IPS-20b (cell line): ENCODE data around the gene RASGRP1.

Experiments
- H3K27ac ChIP-seq: one replicate; pipeline ENCODE4 v1.5.1; 2013; ENCODE audit warnings: low read length
- H3K27me3 ChIP-seq: 2 replicates; pipeline ENCODE4 v1.6.1; 2013; ENCODE audit warnings: mild to moderate bottlenecking, low read length, inconsistent platforms; ENCODE audit not compliant: insufficient read depth
- H3K36me3 ChIP-seq: 2 replicates; pipeline ENCODE4 v1.6.1; 2013; ENCODE audit warnings: low read depth, mild to moderate bottlenecking, inconsistent platforms, low read length, moderate library complexity; ENCODE audit not compliant: insufficient read depth
- H3K4me1 ChIP-seq: 2 replicates; pipeline ENCODE4 v1.6.1; 2013; ENCODE audit warnings: mild to moderate bottlenecking, control low read depth, inconsistent platforms, low read length, moderate library complexity; ENCODE audit not compliant: insufficient read depth
- H3K4me3 ChIP-seq: 2 replicates; pipeline ENCODE4 v1.5.1; 2013; ENCODE audit warnings: mild to moderate bottlenecking, low read length, inconsistent platforms
- H3K9ac ChIP-seq: 2 replicates; pipeline ENCODE4 v1.6.1; 2013; ENCODE audit warnings: low read depth, mild to moderate bottlenecking, inconsistent platforms, low read length, moderate library complexity
- H3K9me3 ChIP-seq: 2 replicates; pipeline ENCODE4 v1.6.1; 2013; ENCODE audit warnings: mild to moderate bottlenecking, low read depth, low read length, inconsistent platforms; ENCODE audit not compliant: insufficient read depth

Gene RASGRP1

GRCh38 chr15:38564557-38565286 lies at the start of gene RASGRP1:
RASGRP1 (minus strand) TSS chr15:38564814; CDS start chr15:38564628, 186 bp downstream.
- no peaks in the 10 kb centered on the region for H3K36me3 ChIP-seq
- H3K4me3 ChIP-seq = peak within 1 kb of the TSS; percentile 73
- H3K9me3 ChIP-seq = no peaks in the 10 kb centered on the region
- no peak within 1 kb of the TSS for H3K27ac ChIP-seq
- peaks cover 48% of the 10 kb centered on the region for H3K27me3 ChIP-seq
- H3K4me1 ChIP-seq = no peaks in the 10 kb centered on the region; the same call in 1 of the 2 replicates
- peak within 1 kb of the TSS; percentile 56; the same call in 1 of the 2 replicates for H3K9ac ChIP-seq

- no peak overlapping the region for H3K9ac ChIP-seq
These were observed 48.5 kb upstream of the RASGRP1 start for GRCh38 chr15:38613085-38613484.

GRCh38 chr15:38612159-38612863 lies 47.7 kb upstream of the RASGRP1 start:
- H3K4me1 ChIP-seq = no peaks in the 10 kb centered on the region
- no peaks in the 10 kb centered on the region for H3K9me3 ChIP-seq
- H3K27ac ChIP-seq = no peak overlapping the region
- no peak overlapping the region for H3K4me3 ChIP-seq
- H3K27me3 ChIP-seq = no peaks in the 10 kb centered on the region; the same call in 1 of the 2 replicates
- H3K9ac ChIP-seq = no peak overlapping the region
- H3K36me3 ChIP-seq = no peaks in the 10 kb centered on the region

More at GRCh38 chr15:38613085-38613484, 48.5 kb upstream of the RASGRP1 start:
- H3K27ac ChIP-seq = no peak overlapping the region
- no peaks in the 10 kb centered on the region; the same call in 1 of the 2 replicates for H3K27me3 ChIP-seq
- H3K4me1 ChIP-seq = no peaks in the 10 kb centered on the region
- no peak overlapping the region for H3K4me3 ChIP-seq
- H3K9me3 ChIP-seq = no peaks in the 10 kb centered on the region
- no peaks in the 10 kb centered on the region for H3K36me3 ChIP-seq

- Histone ChIP-seq H3K36me3 (no peaks in the 10 kb centered on the region), H3K27ac (no peak overlapping the region), H3K27me3 (no peaks in the 10 kb centered on the region; the same call in 1 of the 2 replicates), H3K9me3 (no peaks in the 10 kb centered on the region), H3K4me3 (no peak overlapping the region), H3K9ac (no peak overlapping the region), H3K4me1 (no peaks in the 10 kb centered on the region)
These were observed 46.6 kb upstream of the RASGRP1 start for GRCh38 chr15:38611228-38611627.

- Histone ChIP-seq H3K36me3 (no peaks in the 10 kb centered on the region), H3K4me1 (no peaks in the 10 kb centered on the region), H3K9ac (no peak overlapping the region)
These were observed 46.1 kb upstream of the RASGRP1 start for GRCh38 chr15:38610748-38611147.

GRCh38 chr15:38609097-38609738 lies 44.6 kb upstream of the RASGRP1 start:
- Histone ChIP-seq H3K9me3 (no peaks in the 10 kb centered on the region), H3K36me3 (no peaks in the 10 kb centered on the region), H3K27ac (no peak overlapping the region), H3K4me3 (no peak overlapping the region), H3K4me1 (no peaks in the 10 kb centered on the region), H3K9ac (no peak overlapping the region), H3K27me3 (no peaks in the 10 kb centered on the region)

More at GRCh38 chr15:38610748-38611147, 46.1 kb upstream of the RASGRP1 start:
- Histone ChIP-seq H3K27ac (no peak overlapping the region), H3K4me3 (no peak overlapping the region), H3K9me3 (no peaks in the 10 kb centered on the region), H3K27me3 (no peaks in the 10 kb centered on the region; the same call in 1 of the 2 replicates)

- H3K4me1 ChIP-seq = no peaks in the 10 kb centered on the region
- H3K9ac ChIP-seq = no peak overlapping the region
- no peaks in the 10 kb centered on the region for H3K36me3 ChIP-seq
- no peaks in the 10 kb centered on the region for H3K9me3 ChIP-seq
- H3K27me3 ChIP-seq = no peaks in the 10 kb centered on the region
- no peak overlapping the region for H3K4me3 ChIP-seq
- no peak overlapping the region for H3K27ac ChIP-seq
These were observed 44.1 kb upstream of the RASGRP1 start for GRCh38 chr15:38608682-38609081.

GRCh38 chr15:38605744-38606143 lies 41.1 kb upstream of the RASGRP1 start:
- no peak overlapping the region for H3K27ac ChIP-seq
- no peaks in the 10 kb centered on the region for H3K27me3 ChIP-seq

GRCh38 chr15:38603672-38604071 lies 39.1 kb upstream of the RASGRP1 start:
- H3K27me3 ChIP-seq = no peaks in the 10 kb centered on the region
- no peaks in the 10 kb centered on the region for H3K4me1 ChIP-seq
- no peak overlapping the region for H3K9ac ChIP-seq
- H3K9me3 ChIP-seq = no peaks in the 10 kb centered on the region
- no peak overlapping the region for H3K4me3 ChIP-seq
- H3K27ac ChIP-seq = no peak overlapping the region
- H3K36me3 ChIP-seq = no peaks in the 10 kb centered on the region

More at GRCh38 chr15:38605744-38606143, 41.1 kb upstream of the RASGRP1 start:
- H3K36me3 ChIP-seq = no peaks in the 10 kb centered on the region
- no peaks in the 10 kb centered on the region for H3K4me1 ChIP-seq
- no peak overlapping the region for H3K4me3 ChIP-seq
- no peak overlapping the region for H3K9ac ChIP-seq
- no peaks in the 10 kb centered on the region for H3K9me3 ChIP-seq

- Histone ChIP-seq H3K9ac (no peak overlapping the region), H3K9me3 (no peaks in the 10 kb centered on the region), H3K4me1 (no peaks in the 10 kb centered on the region), H3K27me3 (no peaks in the 10 kb centered on the region), H3K36me3 (no peaks in the 10 kb centered on the region), H3K27ac (no peak overlapping the region), H3K4me3 (no peak overlapping the region)
These were observed 38.5 kb upstream of the RASGRP1 start for GRCh38 chr15:38602910-38603670.

GRCh38 chr15:38600236-38600635 lies 35.6 kb upstream of the RASGRP1 start:
- no peak overlapping the region for H3K27ac ChIP-seq
- no peaks in the 10 kb centered on the region for H3K9me3 ChIP-seq
- no peaks in the 10 kb centered on the region for H3K4me1 ChIP-seq
- H3K4me3 ChIP-seq = no peak overlapping the region
- H3K9ac ChIP-seq = no peak overlapping the region
- H3K36me3 ChIP-seq = no peaks in the 10 kb centered on the region
- H3K27me3 ChIP-seq = no peaks in the 10 kb centered on the region
